ENCODE data around the gene AFM. TPM values are rescaled to one million over a fixed set of nuclear protein-coding genes. Genes with fewer than 3 reads are reported as not detected.

The AFM gene
- total and polyA plus RNA-seq, 10 of the 15 experiments (the other 5 are each of a cell fraction or from before 2014, with no cell fraction given), result not detected

DNA sequence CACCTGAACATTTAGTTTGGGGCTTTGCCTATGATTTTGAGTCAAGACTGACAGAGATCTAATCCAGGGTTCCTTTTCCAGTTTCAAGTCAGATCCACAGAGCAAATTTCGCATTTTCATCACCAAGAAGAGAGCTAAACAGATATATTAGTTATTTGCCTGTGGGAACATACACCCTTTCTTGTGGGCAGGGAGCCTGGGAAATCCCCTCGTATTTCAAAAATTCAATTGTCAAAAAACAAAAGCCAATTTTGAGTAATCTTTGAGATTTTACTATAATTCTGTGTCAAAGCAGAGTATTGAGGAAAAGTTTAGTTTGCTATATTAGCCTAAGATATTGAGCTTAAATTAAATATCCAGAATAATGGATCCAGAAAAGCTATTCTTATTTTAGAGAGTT, 56.6 kb downstream of the AFM start:
- intact Hi-C loops (cut with micrococcal nuclease; ENCODE audit: unreplicated experiment), result no loop called here
- Histone ChIP-seq H4K20me1 (ENCODE audit: control insufficient read depth, insufficient read depth) (no peaks in the 10 kb centered on the region), H3K4me1 (ENCODE audit: control insufficient read depth, insufficient read depth, low read length) (peaks cover 5% of the 10 kb centered on the region; the same call in 1 of the 2 replicates), H3K27ac (ENCODE audit: control insufficient read depth, insufficient read depth) (no peak overlapping the region), H3K79me2 (ENCODE audit: control insufficient read depth, insufficient read depth, low read length) (no peaks in the 10 kb centered on the region), H3K27me3 (replicated peaks in 1 of 2; ENCODE audit: control insufficient read depth in 2 of 2, insufficient read depth in 2 of 2, low read length in 1 of 2) (no peaks in the 10 kb centered on the region), H3K36me3 (ENCODE audit: control insufficient read depth in 2 of 2, insufficient read depth in 2 of 2, low read length in 1 of 2) (no peaks in the 10 kb centered on the region), H3K4me2 (ENCODE audit: control insufficient read depth, insufficient read depth) (peak overlapping the region; percentile 22; the same call in 1 of the 2 replicates), H2AFZ (ENCODE audit: control insufficient read depth, low read depth, low read length) (no peak overlapping the region), H3K9ac (ENCODE audit: control insufficient read depth, insufficient read depth, low read length) (no peak overlapping the region), H3K4me3 (no peak overlapping the region), H3K9me3 (replicated peaks; ENCODE audit: control insufficient read depth, insufficient read depth, low read length) (no peaks in the 10 kb centered on the region)
- ChIA-PET CTCF (interaction anchor here (1.2 to 2.4 kb wide), 6 partner anchors 9 to 197 kb away, joined by 3 to 9 read pairs (median 4); no protein-coding TSS in a partner anchor), SMC1A (ENCODE audit: uncharacterized antibody, unreplicated experiment) (interaction anchor here (0.8 to 3.9 kb wide), 7 partner anchors 12 to 115 kb away, joined by 3 to 24 read pairs (median 5); no protein-coding TSS in a partner anchor), POLR2A (no interaction called here), RAD21 (ENCODE audit: unreplicated experiment) (interaction anchor here (1.0 to 1.1 kb wide), 2 partner anchors 20 to 82 kb away, joined by 3 read pairs; no protein-coding TSS in a partner anchor)
- BruUV-seq (replicated peaks), result no TSS peak
- ATAC-seq, result peak; percentile 27
- WGBS (ENCODE audit: insufficient coverage, insufficient replicate concordance, low lambda C conversion rate, missing lambda C conversion rate), result 0% methylated on average over 2 of the region's 2 CpGs
- in situ Hi-C loops (cut with MboI), result no loop called here
- no peak for FAIRE-seq
- peak; percentile 20 for DNase-seq (ENCODE audit: low read depth, low spot score)
- TF ChIP-seq RCOR1 (conservative IDR thresholded peaks at IDR 0.05; ENCODE audit: low read depth, low read length), result no peak
- TF ChIP-seq, protein P1, sequence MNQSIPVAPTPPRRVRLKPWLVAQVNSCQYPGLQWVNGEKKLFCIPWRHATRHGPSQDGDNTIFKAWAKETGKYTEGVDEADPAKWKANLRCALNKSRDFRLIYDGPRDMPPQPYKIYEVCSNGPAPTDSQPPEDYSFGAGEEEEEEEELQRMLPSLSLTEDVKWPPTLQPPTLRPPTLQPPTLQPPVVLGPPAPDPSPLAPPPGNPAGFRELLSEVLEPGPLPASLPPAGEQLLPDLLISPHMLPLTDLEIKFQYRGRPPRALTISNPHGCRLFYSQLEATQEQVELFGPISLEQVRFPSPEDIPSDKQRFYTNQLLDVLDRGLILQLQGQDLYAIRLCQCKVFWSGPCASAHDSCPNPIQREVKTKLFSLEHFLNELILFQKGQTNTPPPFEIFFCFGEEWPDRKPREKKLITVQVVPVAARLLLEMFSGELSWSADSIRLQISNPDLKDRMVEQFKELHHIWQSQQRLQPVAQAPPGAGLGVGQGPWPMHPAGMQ (IDR thresholded peaks at IDR 0.05; ENCODE audit: borderline replicate concordance), result no peak
- TF ChIP-seq, protein P2, sequence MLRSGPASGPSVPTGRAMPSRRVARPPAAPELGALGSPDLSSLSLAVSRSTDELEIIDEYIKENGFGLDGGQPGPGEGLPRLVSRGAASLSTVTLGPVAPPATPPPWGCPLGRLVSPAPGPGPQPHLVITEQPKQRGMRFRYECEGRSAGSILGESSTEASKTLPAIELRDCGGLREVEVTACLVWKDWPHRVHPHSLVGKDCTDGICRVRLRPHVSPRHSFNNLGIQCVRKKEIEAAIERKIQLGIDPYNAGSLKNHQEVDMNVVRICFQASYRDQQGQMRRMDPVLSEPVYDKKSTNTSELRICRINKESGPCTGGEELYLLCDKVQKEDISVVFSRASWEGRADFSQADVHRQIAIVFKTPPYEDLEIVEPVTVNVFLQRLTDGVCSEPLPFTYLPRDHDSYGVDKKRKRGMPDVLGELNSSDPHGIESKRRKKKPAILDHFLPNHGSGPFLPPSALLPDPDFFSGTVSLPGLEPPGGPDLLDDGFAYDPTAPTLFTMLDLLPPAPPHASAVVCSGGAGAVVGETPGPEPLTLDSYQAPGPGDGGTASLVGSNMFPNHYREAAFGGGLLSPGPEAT (IDR thresholded peaks at IDR 0.05; ENCODE audit: low read depth), result 0 out of 2 replicates have a peak, but pooled peaks have one; percentile 30
- no peak for TF ChIP-seq FOXK2 (IDR thresholded peaks at IDR 0.05)
- TF ChIP-seq CEBPB (IDR thresholded peaks at IDR 0.05; ENCODE audit: borderline replicate concordance in 1 of 2, low read depth in 2 of 2, low read length in 2 of 2), result no peak
- TF ChIP-seq, protein P3, sequence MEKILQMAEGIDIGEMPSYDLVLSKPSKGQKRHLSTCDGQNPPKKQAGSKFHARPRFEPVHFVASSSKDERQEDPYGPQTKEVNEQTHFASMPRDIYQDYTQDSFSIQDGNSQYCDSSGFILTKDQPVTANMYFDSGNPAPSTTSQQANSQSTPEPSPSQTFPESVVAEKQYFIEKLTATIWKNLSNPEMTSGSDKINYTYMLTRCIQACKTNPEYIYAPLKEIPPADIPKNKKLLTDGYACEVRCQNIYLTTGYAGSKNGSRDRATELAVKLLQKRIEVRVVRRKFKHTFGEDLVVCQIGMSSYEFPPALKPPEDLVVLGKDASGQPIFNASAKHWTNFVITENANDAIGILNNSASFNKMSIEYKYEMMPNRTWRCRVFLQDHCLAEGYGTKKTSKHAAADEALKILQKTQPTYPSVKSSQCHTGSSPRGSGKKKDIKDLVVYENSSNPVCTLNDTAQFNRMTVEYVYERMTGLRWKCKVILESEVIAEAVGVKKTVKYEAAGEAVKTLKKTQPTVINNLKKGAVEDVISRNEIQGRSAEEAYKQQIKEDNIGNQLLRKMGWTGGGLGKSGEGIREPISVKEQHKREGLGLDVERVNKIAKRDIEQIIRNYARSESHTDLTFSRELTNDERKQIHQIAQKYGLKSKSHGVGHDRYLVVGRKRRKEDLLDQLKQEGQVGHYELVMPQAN (conservative IDR thresholded peaks at IDR 0.05), result no peak
- TF ChIP-seq ZNF207 (IDR thresholded peaks at IDR 0.05; ENCODE audit: borderline replicate concordance), result no peak
- TF ChIP-seq MEF2A (IDR thresholded peaks at IDR 0.05; ENCODE audit: insufficient read depth, low read depth, low read length), result no peak
- TF ChIP-seq, protein P4, sequence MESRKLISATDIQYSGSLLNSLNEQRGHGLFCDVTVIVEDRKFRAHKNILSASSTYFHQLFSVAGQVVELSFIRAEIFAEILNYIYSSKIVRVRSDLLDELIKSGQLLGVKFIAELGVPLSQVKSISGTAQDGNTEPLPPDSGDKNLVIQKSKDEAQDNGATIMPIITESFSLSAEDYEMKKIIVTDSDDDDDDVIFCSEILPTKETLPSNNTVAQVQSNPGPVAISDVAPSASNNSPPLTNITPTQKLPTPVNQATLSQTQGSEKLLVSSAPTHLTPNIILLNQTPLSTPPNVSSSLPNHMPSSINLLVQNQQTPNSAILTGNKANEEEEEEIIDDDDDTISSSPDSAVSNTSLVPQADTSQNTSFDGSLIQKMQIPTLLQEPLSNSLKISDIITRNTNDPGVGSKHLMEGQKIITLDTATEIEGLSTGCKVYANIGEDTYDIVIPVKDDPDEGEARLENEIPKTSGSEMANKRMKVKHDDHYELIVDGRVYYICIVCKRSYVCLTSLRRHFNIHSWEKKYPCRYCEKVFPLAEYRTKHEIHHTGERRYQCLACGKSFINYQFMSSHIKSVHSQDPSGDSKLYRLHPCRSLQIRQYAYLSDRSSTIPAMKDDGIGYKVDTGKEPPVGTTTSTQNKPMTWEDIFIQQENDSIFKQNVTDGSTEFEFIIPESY (IDR thresholded peaks at IDR 0.05), result no peak
- TF ChIP-seq SMC3 (IDR thresholded peaks at IDR 0.05; ENCODE audit: borderline replicate concordance, low read length), result no peak
- no peak for TF ChIP-seq PAX5 (IDR thresholded peaks at IDR 0.05; ENCODE audit: borderline replicate concordance, low read depth, low read length)
- TF ChIP-seq JUNB (IDR thresholded peaks at IDR 0.05), result peak; percentile 82
- TF ChIP-seq, protein P5, sequence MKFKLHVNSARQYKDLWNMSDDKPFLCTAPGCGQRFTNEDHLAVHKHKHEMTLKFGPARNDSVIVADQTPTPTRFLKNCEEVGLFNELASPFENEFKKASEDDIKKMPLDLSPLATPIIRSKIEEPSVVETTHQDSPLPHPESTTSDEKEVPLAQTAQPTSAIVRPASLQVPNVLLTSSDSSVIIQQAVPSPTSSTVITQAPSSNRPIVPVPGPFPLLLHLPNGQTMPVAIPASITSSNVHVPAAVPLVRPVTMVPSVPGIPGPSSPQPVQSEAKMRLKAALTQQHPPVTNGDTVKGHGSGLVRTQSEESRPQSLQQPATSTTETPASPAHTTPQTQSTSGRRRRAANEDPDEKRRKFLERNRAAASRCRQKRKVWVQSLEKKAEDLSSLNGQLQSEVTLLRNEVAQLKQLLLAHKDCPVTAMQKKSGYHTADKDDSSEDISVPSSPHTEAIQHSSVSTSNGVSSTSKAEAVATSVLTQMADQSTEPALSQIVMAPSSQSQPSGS (IDR thresholded peaks at IDR 0.05; ENCODE audit: low read length), result peak; percentile 49
- TF ChIP-seq, protein P6, sequence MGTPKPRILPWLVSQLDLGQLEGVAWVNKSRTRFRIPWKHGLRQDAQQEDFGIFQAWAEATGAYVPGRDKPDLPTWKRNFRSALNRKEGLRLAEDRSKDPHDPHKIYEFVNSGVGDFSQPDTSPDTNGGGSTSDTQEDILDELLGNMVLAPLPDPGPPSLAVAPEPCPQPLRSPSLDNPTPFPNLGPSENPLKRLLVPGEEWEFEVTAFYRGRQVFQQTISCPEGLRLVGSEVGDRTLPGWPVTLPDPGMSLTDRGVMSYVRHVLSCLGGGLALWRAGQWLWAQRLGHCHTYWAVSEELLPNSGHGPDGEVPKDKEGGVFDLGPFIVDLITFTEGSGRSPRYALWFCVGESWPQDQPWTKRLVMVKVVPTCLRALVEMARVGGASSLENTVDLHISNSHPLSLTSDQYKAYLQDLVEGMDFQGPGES (IDR thresholded peaks at IDR 0.05), result no peak
- no peak for TF ChIP-seq SIN3A (IDR thresholded peaks at IDR 0.05; ENCODE audit: low read depth, low read length)
